Measurements from ENCODE around the gene USP33.
"Not testable (repeated sequence)": the region's sequence is repeated elsewhere in the genome, so short reads cannot be mapped to it uniquely, and the experiment has no call there.

Gene USP33

GRCh38 chr1:77671836-77672235 lies 87.8 kb downstream of the USP33 start:
- DNase-seq (ENCODE audit: low read depth), result no peak

- no peak for DNase-seq (ENCODE audit: low read depth)
Observed at GRCh38 chr1:77670330-77670729, 89.3 kb downstream of the USP33 start.

DNA sequence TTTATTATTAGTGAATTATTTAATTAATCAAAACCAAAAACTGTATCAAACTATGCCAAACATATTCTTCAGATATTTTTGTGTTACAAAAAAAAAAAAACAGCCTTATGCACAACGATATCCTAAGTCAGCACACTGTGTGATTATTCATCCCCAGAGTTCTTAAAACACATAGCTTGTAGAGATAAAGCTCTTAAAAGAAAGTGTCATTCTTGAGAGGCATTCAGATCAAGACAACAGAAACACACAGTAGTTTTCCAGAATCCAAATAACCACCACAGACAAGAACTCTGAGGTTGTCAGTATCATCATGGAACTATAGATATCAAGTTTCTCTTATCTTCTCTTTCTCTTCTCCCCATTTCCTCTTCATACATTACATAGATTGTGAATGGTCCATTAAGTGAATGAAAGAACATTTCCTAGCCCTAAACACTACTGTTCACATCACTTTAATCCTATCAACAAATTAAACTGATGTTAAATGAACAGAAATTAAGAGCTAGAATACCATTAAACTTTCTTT lies 90.7 kb downstream of the USP33 start:
- no peak for DNase-seq (ENCODE audit: low read depth)

DNA sequence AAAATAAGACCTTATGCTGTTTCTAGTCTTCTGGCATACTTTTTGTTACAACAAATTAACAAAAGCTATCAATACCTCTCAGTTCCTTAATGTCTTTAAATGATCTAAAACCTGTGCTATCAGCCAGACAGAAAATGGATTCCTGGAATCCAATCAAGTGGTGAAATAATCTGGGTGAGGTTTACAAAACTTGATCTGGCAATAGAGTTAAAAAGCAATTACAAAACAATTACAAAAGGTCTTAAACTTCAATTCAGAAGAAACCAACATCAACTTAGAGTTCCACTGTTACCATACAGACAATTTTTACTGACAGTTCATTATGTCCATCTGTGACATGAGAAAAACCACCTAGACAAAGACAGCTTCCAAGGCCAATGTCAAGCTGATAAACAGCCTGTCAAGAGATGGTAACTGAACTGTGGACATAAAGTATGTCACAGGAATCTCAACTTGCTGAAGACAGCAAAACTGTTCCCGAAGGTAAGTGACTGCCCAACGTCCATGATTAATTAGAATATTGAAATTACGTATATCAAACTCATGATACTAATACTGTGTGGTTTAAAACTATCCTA lies 94.6 kb downstream of the USP33 start:
- DNase-seq (ENCODE audit: low read depth), result no peak

DNA sequence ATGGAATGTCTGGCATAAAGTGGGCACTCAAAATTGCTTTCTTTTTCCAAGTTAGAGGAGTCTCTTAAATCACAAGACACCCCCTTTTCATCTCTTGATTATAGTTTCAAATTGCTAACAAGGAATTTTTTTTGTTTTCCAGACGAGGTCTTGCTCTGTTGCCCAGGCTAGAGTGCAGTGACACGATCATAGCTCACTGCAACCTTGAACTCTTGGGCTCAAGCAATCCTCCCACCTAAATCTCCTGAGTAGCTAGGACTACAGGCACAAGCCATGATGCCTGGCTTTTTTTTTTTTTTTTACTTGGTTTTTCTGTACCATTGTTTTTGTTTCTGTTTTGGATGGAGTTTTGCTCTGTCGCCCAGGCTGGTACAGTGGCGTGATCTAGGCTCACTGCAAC lies 98.0 kb downstream of the USP33 start:
- no peak for DNase-seq (ENCODE audit: low read depth)

- DNase-seq (ENCODE audit: low read depth), result no peak
Observed at GRCh38 chr1:77659879-77660593, 99.6 kb downstream of the USP33 start.

DNA sequence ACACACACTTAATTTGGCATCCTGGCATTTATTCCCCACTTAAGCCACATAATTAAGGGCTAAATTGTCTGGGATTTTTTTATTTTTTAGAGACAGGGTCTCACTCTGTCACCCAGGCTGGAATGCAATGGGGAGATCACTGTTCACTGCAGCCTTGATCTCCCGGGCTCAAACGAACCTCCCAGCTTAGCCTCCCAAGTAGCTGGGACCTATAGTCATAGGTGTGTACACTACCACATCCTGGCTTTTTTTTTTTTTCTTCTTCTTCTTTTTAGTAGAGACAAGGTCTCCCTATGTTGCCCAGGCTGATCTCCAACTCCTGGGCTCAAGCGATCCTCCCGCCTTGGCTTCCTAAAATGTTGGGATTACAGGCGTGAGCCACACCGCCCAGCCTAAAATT lies 101.4 kb downstream of the USP33 start:
- no peak for DNase-seq (ENCODE audit: low read depth)

GRCh38 chr1:77655431-77655974 lies 104.1 kb downstream of the USP33 start:
- no peak for DNase-seq (ENCODE audit: low read depth)

GRCh38 chr1:77652970-77653516 lies 106.6 kb downstream of the USP33 start:
- DNase-seq (ENCODE audit: low read depth), result no peak

GRCh38 chr1:77652268-77652667 lies 107.4 kb downstream of the USP33 start:
- no peak for DNase-seq (ENCODE audit: low read depth)

DNA sequence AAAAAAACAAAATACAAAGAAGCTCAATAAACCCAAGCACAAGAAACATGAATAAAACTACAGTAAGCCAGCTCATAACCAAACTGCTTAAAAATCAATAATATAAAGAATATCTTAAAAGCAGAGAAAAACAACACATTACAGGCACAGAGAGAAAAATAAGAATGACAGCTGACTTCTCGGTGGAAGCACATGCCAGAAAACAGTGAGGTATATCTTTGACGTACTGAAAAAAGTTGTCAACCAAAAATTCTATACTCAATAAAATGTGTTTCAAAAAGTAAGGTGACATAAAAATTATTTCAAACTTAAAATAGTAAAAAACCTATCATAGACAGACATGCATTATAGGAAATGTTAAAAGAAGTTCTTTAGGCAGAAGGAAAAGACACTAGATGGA lies 110.5 kb downstream of the USP33 start:
- no peak for DNase-seq (ENCODE audit: low read depth)

- DNase-seq (ENCODE audit: low read depth), result not testable (repeated sequence)
Observed at GRCh38 chr1:77646224-77646623, 113.4 kb downstream of the USP33 start.

All from activated T-helper 9 cell treated with anti-CD3 and anti-CD28 coated beads, Interleukin-2, amount 50 U/mL, for 16 hours (primary cell).